ENCODE measurements around the gene HDHD3.

GRCh38 chr9:113416149-113416721 is 39.4 kb upstream of the HDHD3 start:
- TF ChIP-seq EZH2 (IDR thresholded peaks at IDR 0.05), result no peak
- TF ChIP-seq POLR2AphosphoS5 (IDR thresholded peaks at IDR 0.05; ENCODE audit: borderline replicate concordance, low read depth, low read length), result no peak
